ENCODE results near the gene ZNF668.
"Not testable (repeated sequence)": the region's sequence is repeated elsewhere in the genome, so short reads cannot be mapped to it uniquely, and the experiment has no call there.

Gene ZNF668

GRCh38 chr16:31016018-31016417 is 58.0 kb downstream of the ZNF668 start:
- Histone ChIP-seq H3K27ac (no peak overlapping the region), H4K20me1 (no peaks in the 10 kb centered on the region), H3K9ac (no peak overlapping the region), H3K27me3 (peaks cover 11% of the 10 kb centered on the region; the same call in 1 of the 2 replicates), H3K4me1 (peaks cover 5% of the 10 kb centered on the region), H3K4me2 (no peak overlapping the region), H3K9me3 (no peaks in the 10 kb centered on the region), H3K36me3 (no peaks in the 10 kb centered on the region), H3K4me3 (no peak overlapping the region)
- no peak for TF ChIP-seq Cebpa-rat (IDR thresholded peaks at IDR 0.05)

- not testable (repeated sequence) for H3K4me2 ChIP-seq, H4K20me1 ChIP-seq, H3K36me3 ChIP-seq, H3K9me3 ChIP-seq, H3K9ac ChIP-seq, H3K27ac ChIP-seq, H3K4me3 ChIP-seq
- H3K27me3 ChIP-seq = peaks cover 14% of the 10 kb centered on the region; the same call in 1 of the 2 replicates
- H3K4me1 ChIP-seq = peaks cover 24% of the 10 kb centered on the region
Measured at GRCh38 chr16:31013292-31013691, 60.7 kb downstream of the ZNF668 start.

- H3K9ac ChIP-seq, H3K9me3 ChIP-seq, H4K20me1 ChIP-seq, H3K27ac ChIP-seq, H3K4me2 ChIP-seq, H3K36me3 ChIP-seq, H3K4me3 ChIP-seq: not testable (repeated sequence)
- Histone ChIP-seq H3K4me1 (peaks cover 37% of the 10 kb centered on the region), H3K27me3 (peaks cover 14% of the 10 kb centered on the region; the same call in 1 of the 2 replicates)
Measured at GRCh38 chr16:31011815-31012214, 62.2 kb downstream of the ZNF668 start.

All from BLaER1 (cell line).